GM23248 (cell line): ENCODE data around the gene PACRGL.

Experiments used
- EZH2 ChIP-seq: fragments of 200-600 bp; sonication (generic); IDR thresholded peaks from 2 replicates; pipeline ENCODE4 v1.6.1; 2018; ENCODE audit warnings: antibody characterized with exemption, mild to moderate bottlenecking; ENCODE audit not compliant: insufficient read depth, poor library complexity, severe bottlenecking
- EZH2phosphoT487 ChIP-seq: fragments of 200-600 bp; sonication (generic); IDR thresholded peaks from 2 replicates; pipeline ENCODE4 v1.6.1; 2018; ENCODE audit warnings: antibody characterized with exemption, moderate library complexity, mild to moderate bottlenecking, low read depth; ENCODE audit not compliant: insufficient read depth

DNA sequence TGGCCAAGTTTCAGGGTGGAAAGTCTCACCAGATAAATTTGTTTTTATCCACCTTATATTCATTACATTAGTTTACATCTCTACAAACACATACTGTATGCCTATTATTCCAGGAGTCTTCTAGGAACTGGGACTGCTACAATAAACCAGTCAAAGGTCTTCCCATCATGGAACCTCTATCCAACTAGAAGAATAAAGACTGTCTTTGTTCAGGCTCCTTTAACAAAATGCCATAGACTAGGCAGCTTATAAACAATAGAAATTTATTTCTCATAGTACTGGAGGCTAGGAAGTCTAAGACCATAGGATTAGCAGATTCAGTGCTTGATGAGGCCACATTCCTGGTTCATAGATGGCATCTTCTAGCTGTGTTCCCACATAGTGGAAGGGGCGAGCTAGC lies 61.6 kb downstream of the PACRGL start:
- TF ChIP-seq EZH2, result no peak
- no peak for TF ChIP-seq EZH2phosphoT487
